ENCODE results near the gene RAPGEF4.

DNA sequence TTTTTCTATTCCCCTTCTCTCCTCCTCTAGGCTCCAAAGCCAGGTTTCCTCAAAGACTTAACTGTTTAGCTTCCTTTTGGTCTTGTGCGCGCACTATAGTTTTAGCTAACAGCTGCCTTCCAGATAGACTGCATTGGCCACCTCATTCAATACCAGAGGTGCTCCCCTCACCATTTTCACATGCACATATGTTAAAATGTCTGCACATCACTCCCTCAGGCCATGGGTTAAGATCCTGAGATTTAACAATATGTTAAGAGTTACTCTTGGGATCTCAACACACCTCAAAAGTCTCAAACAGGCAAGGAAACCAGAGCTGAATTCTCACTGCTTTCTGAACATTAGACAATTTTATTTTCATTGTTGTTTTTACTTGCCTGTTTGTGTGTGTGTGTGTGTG, 259.2 kb downstream of the RAPGEF4 start:
- TF ChIP-seq, protein P1, sequence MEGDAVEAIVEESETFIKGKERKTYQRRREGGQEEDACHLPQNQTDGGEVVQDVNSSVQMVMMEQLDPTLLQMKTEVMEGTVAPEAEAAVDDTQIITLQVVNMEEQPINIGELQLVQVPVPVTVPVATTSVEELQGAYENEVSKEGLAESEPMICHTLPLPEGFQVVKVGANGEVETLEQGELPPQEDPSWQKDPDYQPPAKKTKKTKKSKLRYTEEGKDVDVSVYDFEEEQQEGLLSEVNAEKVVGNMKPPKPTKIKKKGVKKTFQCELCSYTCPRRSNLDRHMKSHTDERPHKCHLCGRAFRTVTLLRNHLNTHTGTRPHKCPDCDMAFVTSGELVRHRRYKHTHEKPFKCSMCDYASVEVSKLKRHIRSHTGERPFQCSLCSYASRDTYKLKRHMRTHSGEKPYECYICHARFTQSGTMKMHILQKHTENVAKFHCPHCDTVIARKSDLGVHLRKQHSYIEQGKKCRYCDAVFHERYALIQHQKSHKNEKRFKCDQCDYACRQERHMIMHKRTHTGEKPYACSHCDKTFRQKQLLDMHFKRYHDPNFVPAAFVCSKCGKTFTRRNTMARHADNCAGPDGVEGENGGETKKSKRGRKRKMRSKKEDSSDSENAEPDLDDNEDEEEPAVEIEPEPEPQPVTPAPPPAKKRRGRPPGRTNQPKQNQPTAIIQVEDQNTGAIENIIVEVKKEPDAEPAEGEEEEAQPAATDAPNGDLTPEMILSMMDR (IDR thresholded peaks at IDR 0.05; ENCODE audit: low read depth, low read length), result no peak
- no peak for TF ChIP-seq EZH2phosphoT487 (IDR thresholded peaks at IDR 0.05; ENCODE audit: low read depth)
